Peyer's patch (tissue), 4 donors: ENCODE data around the gene HOXB13. TPM values are rescaled to one million over a fixed set of nuclear protein-coding genes. Genes with fewer than 3 reads are reported as not detected.

ENCODE experiments used
- DNase-seq, 3 donors: peaks; one replicate each; pipeline ENCODE4 v3.0.0-alpha.2; 2017 to 2019
- H3K27ac ChIP-seq, 4 donors: fragments of 200-600 bp; sonication (generic); one replicate each; pipeline ENCODE4 v1.5.1; 2016 to 2019
- H3K27me3 ChIP-seq, 2 donors: fragments of 200-600 bp; sonication (generic); one replicate each; pipeline ENCODE4 v1.5.1; 2019
- H3K36me3 ChIP-seq, 3 donors: fragments of 200-600 bp; sonication (generic); one replicate each; pipeline ENCODE4 v1.5.1; 2016 to 2019
- H3K4me1 ChIP-seq, 4 donors: fragments of 200-600 bp; sonication (generic); one replicate each; pipeline ENCODE4 v1.5.1; 2016 to 2019
- H3K4me3 ChIP-seq, 4 donors: fragments of 200-600 bp; sonication (generic); 1 replicate in 3 of 4; 2 replicates in 1 of 4; pipeline ENCODE4 v1.5.1; 2016 to 2019; ENCODE audit warnings: mild to moderate bottlenecking in 1 of 4
- H3K9me3 ChIP-seq, 4 donors: fragments of 200-600 bp; sonication (generic); one replicate each; pipeline ENCODE4 v1.5.1; 2016 to 2019; ENCODE audit warnings: mild to moderate bottlenecking in 1 of 4
- CTCF ChIP-seq, 6 experiments: fragments of 450-650 bp in 4 of 6; fragments of 200-600 bp in 2 of 6; sonication (generic) in 1 of 6; IDR thresholded peaks; one replicate each; pipeline ENCODE4 v1.5.1; 2017 to 2019; ENCODE audit warnings: antibody characterized with exemption in 6 of 6, mild to moderate bottlenecking in 3 of 6, moderate library complexity in 1 of 6
- POLR2A ChIP-seq, 2 donors: fragments of 450-650 bp; IDR thresholded peaks; one replicate each; pipeline ENCODE4 v1.5.1; 2017; ENCODE audit warnings: antibody characterized with exemption in 2 of 2, mild to moderate bottlenecking in 2 of 2, moderate library complexity in 2 of 2
- total RNA-seq, 4 donors: library from RNA; depleted of rRNA; stranded (reverse); fragments of >200 nt; gene quantifications; one replicate each; pipeline ENCODE4 v1.1.0, GENCODE V29; 2016

The HOXB13 gene
- total RNA-seq, 4 donors from 2014 or later: 0.54 TPM; not detected in 3

- peaks cover 0 to 21% (median 5%) of the 10 kb centered on the region in 4 donors for H3K4me1 ChIP-seq
- no peak for DNase-seq
- no peaks in the 10 kb centered on the region for H3K9me3 ChIP-seq
- peaks cover 3 to 56% of the 10 kb centered on the region in 2 donors for H3K27me3 ChIP-seq
- no peak overlapping the region for H3K4me3 ChIP-seq
- no peak overlapping the region for H3K27ac ChIP-seq
- TF ChIP-seq CTCF (IDR thresholded peaks at IDR 0.05) (no peak), POLR2A (IDR thresholded peaks at IDR 0.05) (no peak)
- no peaks in the 10 kb centered on the region for H3K36me3 ChIP-seq
Observed at GRCh38 chr17:48732688-48733629, 4.4 kb upstream of the HOXB13 start.

- peaks cover 0 to 22% (median 5%) of the 10 kb centered on the region in 4 donors for H3K4me1 ChIP-seq
- TF ChIP-seq POLR2A (IDR thresholded peaks at IDR 0.05) (no peak), CTCF (IDR thresholded peaks at IDR 0.05) (no peak)
- H3K27ac ChIP-seq: no peak overlapping the region
- DNase-seq: no peak
- peaks cover 3 to 68% of the 10 kb centered on the region in 2 donors for H3K27me3 ChIP-seq
- H3K9me3 ChIP-seq: no peaks in the 10 kb centered on the region
- H3K36me3 ChIP-seq: no peaks in the 10 kb centered on the region
- no peak overlapping the region for H3K4me3 ChIP-seq
Observed at GRCh38 chr17:48731355-48731754, 2.8 kb upstream of the HOXB13 start.

GRCh38 chr17:48730240-48730550 is 1.6 kb upstream of the HOXB13 start:
- DNase-seq: no peak
- no peaks in the 10 kb centered on the region for H3K9me3 ChIP-seq
- H3K27ac ChIP-seq: no peak overlapping the region
- H3K4me3 ChIP-seq: no peak overlapping the region
- H3K27me3 ChIP-seq: peaks cover 3 to 77% of the 10 kb centered on the region in 2 donors
- no peaks in the 10 kb centered on the region for H3K36me3 ChIP-seq
- TF ChIP-seq CTCF (IDR thresholded peaks at IDR 0.05): no peak
- no peak for TF ChIP-seq POLR2A (IDR thresholded peaks at IDR 0.05)
- peaks cover 0 to 27% (median 5%) of the 10 kb centered on the region in 4 donors for H3K4me1 ChIP-seq

GRCh38 chr17:48729335-48730239 is 1.0 kb upstream of the HOXB13 start:
- Histone ChIP-seq H3K36me3 (no peaks in the 10 kb centered on the region), H3K4me3 (no peak overlapping the region), H3K27ac (no peak overlapping the region), H3K27me3 (peaks cover 3 to 76% of the 10 kb centered on the region in 2 donors), H3K9me3 (no peaks in the 10 kb centered on the region), H3K4me1 (peaks cover 0 to 33% (median 7%) of the 10 kb centered on the region in 4 donors)
- no peak for TF ChIP-seq CTCF (IDR thresholded peaks at IDR 0.05)
- TF ChIP-seq POLR2A (IDR thresholded peaks at IDR 0.05): no peak
- DNase-seq: no peak

GRCh38 chr17:48727415-48728175 is 955 bp downstream of the HOXB13 start:
- Histone ChIP-seq H3K27me3 (peaks cover 0 to 78% of the 10 kb centered on the region in 2 donors), H3K27ac (no peak overlapping the region), H3K9me3 (no peaks in the 10 kb centered on the region), H3K4me1 (peaks cover 0 to 42% (median 17%) of the 10 kb centered on the region in 4 donors), H3K4me3 (no peak overlapping the region), H3K36me3 (no peaks in the 10 kb centered on the region)
- no peak for DNase-seq
- TF ChIP-seq CTCF (IDR thresholded peaks at IDR 0.05) (no peak), POLR2A (IDR thresholded peaks at IDR 0.05) (no peak)
